ENCODE data around the gene ATM.
"Not testable (repeated sequence)": the region's sequence is repeated elsewhere in the genome, so short reads cannot be mapped to it uniquely, and the experiment has no call there.

Gene ATM

DNA sequence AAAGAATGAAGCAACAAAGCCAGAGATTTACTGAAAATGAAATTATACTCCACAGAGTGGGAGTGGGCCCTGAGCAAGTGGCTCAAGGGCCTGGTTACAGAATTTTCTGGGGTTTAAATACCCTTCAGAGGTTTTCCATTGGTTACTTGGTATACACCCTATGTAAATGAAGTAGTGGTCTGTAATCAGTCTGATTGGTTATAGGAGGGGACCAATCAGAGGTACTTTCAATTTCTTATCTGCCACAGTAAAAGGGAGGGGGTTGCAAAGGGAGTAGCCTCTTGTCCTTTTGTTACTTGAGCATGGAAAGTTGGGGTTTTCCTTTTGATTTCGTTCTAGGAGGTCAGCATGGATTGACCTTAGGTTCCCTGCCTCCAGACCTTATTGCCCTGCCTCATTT is 63.5 kb downstream of the ATM start:
- no peak for DNase-seq (ENCODE audit: low read depth in 1 of 2, low spot score in 1 of 2)

DNA sequence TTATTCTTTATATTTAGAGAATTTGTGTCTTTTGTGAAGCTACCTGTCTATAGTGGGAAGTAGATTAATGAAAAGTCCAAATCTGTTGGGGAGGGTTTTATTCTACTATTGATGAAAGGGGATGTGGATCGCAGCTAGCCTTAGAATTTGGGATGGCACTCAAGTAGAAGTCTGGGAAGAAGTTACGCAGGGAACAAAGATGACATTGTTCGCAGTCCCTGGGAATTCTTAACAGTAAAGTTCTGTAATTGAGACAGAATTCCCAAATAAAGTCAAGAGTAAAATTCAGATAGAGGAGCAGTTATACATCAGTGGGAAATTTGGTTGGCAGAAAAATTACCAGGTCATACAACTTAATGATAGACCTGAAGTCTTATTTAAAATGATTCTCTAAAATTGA is 64.1 kb downstream of the ATM start:
- DNase-seq (ENCODE audit: low read depth in 1 of 2, low spot score in 1 of 2): no peak

- not testable (repeated sequence) for DNase-seq (ENCODE audit: low read depth in 1 of 2, low spot score in 1 of 2)
Measured at GRCh38 chr11:108289066-108289465, 66.2 kb downstream of the ATM start.

DNA sequence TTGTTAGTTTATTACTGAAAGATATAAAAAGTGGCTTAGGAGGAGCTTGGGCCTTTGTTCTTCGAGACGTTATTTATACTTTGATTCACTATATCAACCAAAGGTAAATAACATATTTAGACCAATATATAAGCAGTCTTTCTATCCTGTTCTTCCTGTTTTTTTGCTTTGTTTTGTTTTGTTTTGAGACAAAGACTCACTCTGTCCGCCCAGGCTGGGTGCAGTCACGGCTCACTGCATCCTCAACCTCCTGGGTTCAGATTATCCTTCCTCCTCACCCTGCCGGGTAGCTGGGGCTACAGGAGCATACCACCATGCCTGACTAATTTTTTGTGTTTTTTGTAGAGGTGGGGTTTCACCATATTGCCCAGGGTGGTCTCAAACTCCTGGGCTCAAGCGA is 66.8 kb downstream of the ATM start:
- DNase-seq (ENCODE audit: low read depth in 1 of 2, low spot score in 1 of 2): no peak

GRCh38 chr11:108293229-108293628 is 70.4 kb downstream of the ATM start:
- no peak for DNase-seq (ENCODE audit: low read depth in 1 of 2, low spot score in 1 of 2)

DNA sequence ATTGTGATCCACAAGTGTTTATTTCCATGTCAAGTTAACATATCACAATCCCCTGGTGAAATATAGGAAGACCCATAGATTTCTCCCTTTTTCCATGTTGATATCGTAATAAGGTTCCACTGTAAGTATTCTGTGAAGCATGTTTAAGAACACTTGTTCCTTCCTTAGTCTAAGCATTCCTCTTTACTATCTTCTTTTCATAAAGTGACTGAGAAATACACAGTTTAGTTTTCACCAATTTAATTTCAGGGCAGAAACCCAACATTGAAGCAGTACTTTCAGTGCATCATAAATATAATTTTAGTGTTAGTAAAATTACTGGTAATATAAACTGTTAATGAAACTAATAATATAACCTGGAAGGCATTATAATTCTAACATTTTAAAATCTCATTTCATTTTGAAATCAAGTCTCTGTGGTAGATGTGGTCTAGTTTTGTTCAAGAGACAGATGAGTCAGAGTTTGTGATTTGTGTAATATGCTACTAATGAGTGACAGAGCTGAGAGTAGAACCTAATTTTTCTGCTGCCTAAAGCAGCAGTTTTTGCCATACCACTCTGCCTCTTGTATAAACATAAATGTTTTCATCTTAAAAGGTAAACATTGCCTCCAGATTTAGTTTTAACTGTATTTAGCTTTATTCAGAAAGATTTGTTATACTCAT is 79.4 kb downstream of the ATM start:
- DNase-seq (ENCODE audit: low read depth in 1 of 2, low spot score in 1 of 2): no peak

DNA sequence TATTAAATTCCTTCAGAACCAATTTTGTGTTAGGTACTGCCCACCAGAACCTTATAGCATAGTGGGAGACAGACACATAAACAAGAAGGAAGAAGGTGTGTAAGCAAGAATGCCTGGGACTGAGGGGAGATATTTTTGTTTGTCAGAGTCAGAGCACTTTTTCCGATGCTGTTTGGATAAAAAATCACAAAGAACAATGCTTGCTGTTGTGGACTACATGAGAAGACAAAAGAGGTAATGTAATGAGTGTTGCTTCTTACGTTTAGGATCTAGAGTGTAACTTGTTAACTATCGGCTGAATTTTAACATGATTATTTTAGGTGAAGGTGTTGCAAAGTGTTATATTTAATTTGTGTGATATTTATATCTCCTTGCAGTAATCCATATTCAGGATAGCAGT is 84.9 kb downstream of the ATM start:
- no peak for DNase-seq (ENCODE audit: low read depth in 1 of 2, low spot score in 1 of 2)

GRCh38 chr11:108313444-108313843 is 90.6 kb downstream of the ATM start:
- DNase-seq (ENCODE audit: low read depth in 1 of 2, low spot score in 1 of 2): no peak

GRCh38 chr11:108316061-108316460 is 93.2 kb downstream of the ATM start:
- no peak for DNase-seq (ENCODE audit: low read depth in 1 of 2, low spot score in 1 of 2)

- DNase-seq (ENCODE audit: low read depth in 1 of 2, low spot score in 1 of 2): no peak
Measured at GRCh38 chr11:108319541-108320145, 96.8 kb downstream of the ATM start.

DNA sequence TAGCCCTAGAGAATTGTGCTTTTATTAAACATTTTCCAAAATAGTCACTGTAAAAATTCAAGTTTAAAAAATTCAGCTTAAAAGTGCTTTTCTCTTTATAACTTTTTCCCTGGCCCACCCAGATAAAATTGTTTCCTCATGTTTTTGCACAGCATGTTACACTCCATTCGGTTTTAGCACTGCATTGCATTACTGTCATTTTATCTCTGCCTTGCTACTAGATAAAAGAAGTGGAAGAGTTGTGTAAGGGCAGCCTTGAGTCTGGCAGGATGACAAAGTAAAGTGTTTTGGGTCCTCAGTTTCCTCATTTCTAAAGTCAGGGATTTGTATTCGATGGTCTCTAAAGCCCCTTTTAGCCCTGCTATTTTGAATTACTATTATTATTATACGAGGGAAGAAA is 99.8 kb downstream of the ATM start:
- no peak for DNase-seq (ENCODE audit: low read depth in 1 of 2, low spot score in 1 of 2)

DNA sequence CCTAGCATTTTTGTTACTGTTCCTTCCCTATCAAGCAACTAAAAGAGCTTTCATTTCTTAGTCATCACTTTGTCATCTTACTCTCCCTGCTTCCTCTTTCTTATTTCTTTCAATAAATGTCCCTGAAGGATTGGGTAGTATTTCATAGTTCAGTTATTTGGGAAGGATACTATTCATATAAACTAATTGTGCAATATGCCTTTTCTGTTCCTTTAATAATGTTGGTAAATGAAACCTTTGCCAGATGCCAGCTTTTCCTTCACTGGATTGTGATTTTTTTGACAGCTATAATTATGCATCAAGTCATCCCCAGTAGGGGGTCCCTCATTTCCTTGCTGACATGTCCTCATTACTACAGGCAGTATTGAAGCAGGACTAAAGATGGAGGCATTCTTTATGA is 101.7 kb downstream of the ATM start:
- DNase-seq (ENCODE audit: low read depth in 1 of 2, low spot score in 1 of 2): no peak

DNA sequence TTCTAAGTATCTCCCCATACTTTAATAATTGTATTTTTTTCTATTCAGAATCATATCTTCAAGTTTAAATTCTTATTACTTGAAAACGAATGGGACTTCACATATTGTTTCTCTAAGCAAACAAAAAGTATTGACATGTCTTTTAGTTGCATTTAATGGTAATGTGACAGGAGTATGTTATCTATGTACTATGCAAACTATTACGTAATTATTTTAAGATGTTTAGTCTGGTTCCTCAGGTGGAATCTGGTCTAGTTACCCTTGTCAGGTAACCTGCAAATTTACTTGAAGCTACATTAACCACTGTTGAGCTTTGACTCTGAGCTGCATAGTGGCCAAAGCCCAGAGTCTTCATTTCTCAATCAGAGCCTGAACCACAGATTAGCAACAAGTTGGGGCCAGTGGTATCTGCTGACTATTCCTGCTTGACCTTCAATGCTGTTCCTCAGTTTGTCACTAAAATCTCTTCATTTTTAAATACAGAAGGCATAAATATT is 110.6 kb downstream of the ATM start:
- no peak for DNase-seq (ENCODE audit: low read depth in 1 of 2, low spot score in 1 of 2)

- DNase-seq (ENCODE audit: low read depth in 1 of 2, low spot score in 1 of 2): no peak
Measured at GRCh38 chr11:108338750-108339149, 115.9 kb downstream of the ATM start.

DNA sequence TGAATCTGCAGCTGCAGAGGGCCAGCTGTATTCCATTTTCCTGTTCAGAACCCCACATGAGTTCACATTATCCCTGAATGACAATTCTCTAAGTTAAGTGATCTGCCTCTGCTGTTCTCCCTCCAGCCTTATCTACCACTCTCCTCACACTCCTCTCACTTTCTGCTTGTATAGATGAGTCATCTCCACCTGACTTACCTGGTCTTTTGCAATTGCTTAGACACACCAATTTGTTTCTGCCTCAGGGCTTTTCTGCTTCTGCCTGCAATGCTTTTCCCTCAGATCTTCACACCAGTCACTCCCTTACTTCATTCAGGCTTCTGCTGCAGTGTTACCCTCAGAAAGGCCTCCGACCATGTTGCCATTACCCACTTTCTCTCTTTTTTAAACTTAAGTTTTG is 118.1 kb downstream of the ATM start:
- no peak for DNase-seq (ENCODE audit: low read depth in 1 of 2, low spot score in 1 of 2)

- no peak for DNase-seq (ENCODE audit: low read depth in 1 of 2, low spot score in 1 of 2)
Measured at GRCh38 chr11:108341654-108342053, 118.8 kb downstream of the ATM start.

DNA sequence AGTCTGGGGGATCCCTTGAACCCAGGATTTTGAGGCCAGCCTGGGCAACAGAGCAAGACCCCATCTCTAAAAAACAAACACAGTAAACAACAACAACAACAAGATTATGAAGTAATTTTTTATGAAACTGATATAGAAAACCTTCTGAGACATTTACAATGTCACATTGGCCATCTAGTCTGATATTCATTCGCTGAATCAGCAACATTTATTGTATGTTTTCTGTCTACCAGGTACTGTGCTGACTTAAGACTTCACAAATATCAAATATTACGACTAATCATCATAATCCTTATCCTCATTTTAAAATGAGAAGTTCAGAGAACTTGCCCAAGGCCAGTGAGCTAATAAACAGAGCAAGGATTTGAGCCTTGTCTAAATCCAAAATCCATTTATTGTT is 120.8 kb downstream of the ATM start:
- DNase-seq (ENCODE audit: low read depth in 1 of 2, low spot score in 1 of 2): no peak

GRCh38 chr11:108345767-108346166 is 122.9 kb downstream of the ATM start:
- DNase-seq (ENCODE audit: low read depth in 1 of 2, low spot score in 1 of 2): no peak

GRCh38 chr11:108346451-108346850 is 123.6 kb downstream of the ATM start:
- no peak for DNase-seq (ENCODE audit: low read depth in 1 of 2, low spot score in 1 of 2)

GRCh38 chr11:108351468-108351867 is 128.6 kb downstream of the ATM start:
- DNase-seq (ENCODE audit: low read depth in 1 of 2, low spot score in 1 of 2): no peak

DNA sequence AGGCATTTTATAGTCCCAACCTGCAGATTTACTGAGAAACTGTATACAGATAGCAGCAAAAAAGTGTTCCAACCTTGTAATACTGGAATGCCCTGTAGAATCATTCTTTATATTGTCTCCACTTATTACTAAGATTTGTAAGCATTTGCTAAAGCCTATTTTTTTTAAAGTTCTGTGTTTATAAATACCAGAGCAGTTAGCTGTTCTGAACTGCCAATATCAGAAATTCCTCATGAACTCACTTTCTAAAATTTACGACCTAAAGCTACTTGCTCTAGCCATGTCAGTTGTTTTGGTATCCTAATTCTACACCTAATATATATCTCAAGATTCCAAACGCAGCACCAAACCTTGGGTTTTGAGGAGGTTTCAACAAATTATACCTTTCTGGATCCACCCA is 141.3 kb downstream of the ATM start:
- DNase-seq (ENCODE audit: low read depth in 1 of 2, low spot score in 1 of 2): no peak

- no peak for DNase-seq (ENCODE audit: low read depth in 1 of 2, low spot score in 1 of 2)
Measured at GRCh38 chr11:108368134-108368533, 145.3 kb downstream of the ATM start.

DNA sequence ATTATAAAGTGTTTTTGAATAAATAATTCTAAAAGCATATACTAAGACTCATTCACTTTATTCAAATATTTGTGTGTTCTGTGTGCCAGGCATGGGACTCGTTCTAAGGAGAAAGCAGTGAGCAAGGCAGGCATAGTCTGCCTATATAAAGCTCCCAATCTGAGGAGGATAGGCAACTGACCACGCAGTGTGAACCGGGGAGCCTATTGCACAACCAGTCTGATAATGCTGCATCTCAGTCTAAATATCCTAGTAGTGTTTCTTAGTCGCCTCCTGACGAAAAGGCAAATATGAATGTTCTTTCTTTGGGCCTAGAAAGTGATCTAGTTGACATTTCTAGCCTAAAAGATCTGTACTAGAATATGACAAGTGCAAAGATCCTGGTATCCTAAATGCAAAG is 146.2 kb downstream of the ATM start:
- DNase-seq (ENCODE audit: low read depth in 1 of 2, low spot score in 1 of 2): no peak
